Activated naive CD8-positive, alpha-beta T cell treated with anti-CD3 and anti-CD28 coated beads, Interleukin-2, amount 50 U/mL, for 16 hours (primary cell): ENCODE measurements around the gene PBX1.

Source experiments
- DNase-seq: peaks from one replicate; pipeline ENCODE4 v3.0.0-alpha.2; 2020; ENCODE audit warnings: low read depth, low spot score

PBX1 gene

GRCh38 chr1:164563721-164564360 lies 4.9 kb downstream of the PBX1 start:
- no peak for DNase-seq

GRCh38 chr1:164564378-164564777 lies 5.4 kb downstream of the PBX1 start:
- no peak for DNase-seq

DNA sequence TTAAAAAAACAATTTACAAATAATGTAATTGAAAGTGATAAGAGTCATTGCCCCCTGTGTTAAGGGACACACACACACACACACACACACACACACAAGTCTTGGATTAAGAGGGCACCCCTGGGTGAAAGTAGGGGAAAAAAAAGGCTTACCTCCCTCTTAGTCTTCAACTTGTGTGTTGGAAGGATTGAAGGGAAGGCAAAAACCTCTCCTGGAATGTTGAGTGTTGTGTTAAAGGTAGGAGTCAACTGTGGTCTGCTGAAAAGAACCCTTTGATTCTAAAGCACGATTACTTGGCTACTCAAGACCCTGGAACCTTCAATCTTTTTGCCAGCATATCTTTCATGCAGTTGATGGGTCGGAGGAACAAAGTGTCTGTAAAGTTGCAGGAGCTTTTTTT lies 6.4 kb downstream of the PBX1 start:
- DNase-seq: no peak

DNA sequence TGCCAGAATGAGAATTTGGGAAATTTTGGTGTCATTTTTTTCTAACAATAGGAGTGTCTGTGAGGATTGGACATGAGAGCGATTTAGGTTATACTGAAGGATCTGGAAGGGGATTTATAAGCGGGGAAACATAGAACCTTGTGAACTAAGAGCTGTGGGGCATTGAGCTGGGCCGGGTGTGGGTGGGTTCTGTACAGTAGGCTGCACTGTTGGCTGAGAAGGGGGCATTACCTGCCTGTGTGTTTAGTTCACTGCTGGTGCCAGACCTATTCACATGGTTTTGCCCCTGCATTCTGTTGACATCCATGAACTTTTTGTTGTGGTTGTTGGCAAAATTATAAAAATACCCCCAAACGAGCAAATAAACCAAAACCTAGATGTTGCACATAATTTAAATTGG lies 8.8 kb downstream of the PBX1 start:
- no peak for DNase-seq

GRCh38 chr1:164569241-164569640 lies 10.3 kb downstream of the PBX1 start:
- no peak for DNase-seq

GRCh38 chr1:164569866-164570265 lies 10.9 kb downstream of the PBX1 start:
- DNase-seq: no peak

GRCh38 chr1:164571333-164571732 lies 12.3 kb downstream of the PBX1 start:
- no peak for DNase-seq

GRCh38 chr1:164575356-164575886 lies 16.4 kb downstream of the PBX1 start:
- DNase-seq: no peak

GRCh38 chr1:164576291-164577271 lies 17.6 kb downstream of the PBX1 start:
- no peak for DNase-seq

DNA sequence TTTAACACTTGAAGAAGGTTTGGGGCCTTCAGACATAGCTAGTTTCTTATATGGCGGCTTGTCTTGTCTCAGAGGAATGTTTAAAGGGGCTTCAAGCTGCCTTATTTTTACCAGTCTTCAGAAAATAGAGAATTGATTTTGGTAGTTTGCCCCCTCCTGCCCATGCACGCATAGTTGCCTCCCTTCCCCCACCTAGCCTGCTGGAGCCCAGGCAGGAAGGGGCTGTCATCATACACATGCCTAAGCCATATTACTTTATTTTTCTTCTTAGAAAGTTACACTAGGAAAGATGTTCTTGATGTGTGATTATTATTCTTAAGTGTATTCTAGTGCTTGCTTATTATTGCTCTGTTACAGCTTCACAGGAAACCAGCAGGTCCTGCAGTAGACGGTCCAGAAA lies 18.3 kb downstream of the PBX1 start:
- DNase-seq: no peak

DNA sequence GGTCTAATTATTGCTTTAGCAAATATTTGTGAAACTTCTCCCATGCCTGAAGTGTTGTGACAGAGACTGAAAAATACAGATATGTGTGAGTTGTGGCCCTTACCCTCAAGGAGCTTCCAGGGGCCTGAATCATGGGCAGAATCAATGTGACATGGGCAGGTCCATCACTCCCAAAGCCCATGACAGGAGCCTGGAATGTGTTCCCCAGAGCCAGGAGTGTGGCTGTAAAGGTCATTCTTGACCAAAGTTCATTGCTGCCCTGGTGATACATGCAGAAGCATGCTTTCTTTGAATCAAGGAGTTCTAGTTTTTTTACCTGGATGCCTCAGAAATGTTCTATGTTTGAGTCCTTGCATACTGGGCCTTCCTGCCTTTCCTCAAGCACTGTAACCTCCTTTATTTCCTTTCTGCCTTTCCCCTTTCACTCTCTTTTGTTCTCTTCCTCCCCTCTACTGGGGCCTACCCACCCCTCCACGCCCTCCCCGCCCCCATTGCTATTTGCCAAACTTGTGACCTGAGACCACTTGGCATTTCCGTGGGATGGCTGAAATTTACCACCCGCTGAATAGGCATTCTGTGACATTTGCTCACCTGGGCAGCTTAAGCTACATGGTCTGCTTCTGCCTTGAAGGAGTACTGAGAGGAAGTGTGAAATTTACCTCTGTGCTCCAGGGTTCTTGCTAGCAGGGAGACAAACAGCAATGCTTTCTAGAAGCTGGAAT lies 19.7 kb downstream of the PBX1 start:
- no peak for DNase-seq

DNA sequence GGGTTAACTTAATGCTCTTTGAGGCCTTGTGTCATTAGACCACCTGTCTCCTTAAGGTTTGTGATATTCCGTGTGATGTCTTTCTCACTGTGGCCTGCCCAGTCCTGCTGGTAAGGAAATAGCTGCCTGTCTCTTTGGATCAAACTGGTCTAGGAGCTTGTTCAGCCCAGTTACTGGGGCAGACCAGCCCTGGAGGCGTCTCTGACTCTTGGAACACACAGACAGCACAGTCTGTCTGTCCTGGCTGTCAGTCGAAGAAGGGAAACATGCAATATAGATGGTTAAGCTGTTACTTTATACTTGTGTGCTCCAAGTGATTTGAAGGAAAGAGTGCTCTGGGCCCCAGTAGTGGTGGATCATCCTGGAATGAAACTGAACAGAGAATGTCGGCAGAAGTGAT lies 20.4 kb downstream of the PBX1 start:
- DNase-seq: no peak

GRCh38 chr1:164581762-164582161 lies 22.8 kb downstream of the PBX1 start:
- DNase-seq: no peak

GRCh38 chr1:164583196-164583595 lies 24.2 kb downstream of the PBX1 start:
- DNase-seq: no peak

DNA sequence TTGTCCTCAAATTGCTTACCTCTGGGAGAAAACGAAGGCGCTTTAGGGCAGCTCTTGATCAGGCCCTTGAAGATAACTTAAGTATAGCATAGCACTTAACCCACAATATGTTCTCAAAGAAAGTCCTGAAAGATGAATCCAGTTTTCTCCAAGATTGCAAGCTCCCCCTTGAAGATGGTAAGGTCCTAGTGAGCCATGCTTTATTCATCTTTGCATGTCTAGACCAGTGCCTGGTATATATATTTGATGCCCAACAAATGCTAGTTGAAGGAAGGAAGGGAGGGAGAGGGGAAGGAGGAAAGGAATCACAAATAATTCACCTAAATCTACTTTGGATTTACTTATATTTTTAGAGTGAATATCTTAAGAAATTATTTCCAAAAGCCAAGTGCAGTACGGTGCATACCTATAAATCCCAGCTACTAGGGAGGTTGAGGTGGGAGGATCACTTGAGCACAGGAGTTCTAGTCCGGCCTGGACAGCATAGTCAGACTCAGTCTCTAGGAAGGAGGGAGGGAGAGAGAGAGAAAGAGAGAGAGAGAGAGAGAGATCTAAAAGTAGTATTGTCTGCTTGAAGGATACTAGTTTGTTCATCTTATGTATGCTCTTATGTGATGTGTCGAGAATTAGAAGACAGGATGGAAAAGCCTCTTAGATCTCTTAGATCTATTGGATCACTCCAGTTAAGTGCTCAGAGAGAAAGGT lies 25.0 kb downstream of the PBX1 start:
- DNase-seq: no peak

DNA sequence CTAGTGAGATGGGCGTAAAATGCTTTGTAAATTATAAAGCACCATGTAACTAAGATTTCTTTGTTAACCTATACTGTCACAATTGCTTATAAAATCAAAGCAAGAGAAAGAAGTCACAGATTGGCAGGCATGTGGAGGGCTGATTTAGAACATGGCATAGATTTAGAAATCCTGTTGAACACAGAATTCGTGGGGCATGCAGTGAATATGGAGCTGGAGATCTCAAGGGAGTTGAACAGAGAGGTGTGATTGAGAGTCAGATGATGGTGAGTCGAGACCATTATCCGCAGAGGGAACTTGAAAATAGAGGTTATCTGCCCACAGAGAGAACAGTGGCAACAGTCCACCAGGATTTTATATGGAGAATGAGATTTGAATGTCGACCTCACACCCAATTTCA lies 27.6 kb downstream of the PBX1 start:
- no peak for DNase-seq

DNA sequence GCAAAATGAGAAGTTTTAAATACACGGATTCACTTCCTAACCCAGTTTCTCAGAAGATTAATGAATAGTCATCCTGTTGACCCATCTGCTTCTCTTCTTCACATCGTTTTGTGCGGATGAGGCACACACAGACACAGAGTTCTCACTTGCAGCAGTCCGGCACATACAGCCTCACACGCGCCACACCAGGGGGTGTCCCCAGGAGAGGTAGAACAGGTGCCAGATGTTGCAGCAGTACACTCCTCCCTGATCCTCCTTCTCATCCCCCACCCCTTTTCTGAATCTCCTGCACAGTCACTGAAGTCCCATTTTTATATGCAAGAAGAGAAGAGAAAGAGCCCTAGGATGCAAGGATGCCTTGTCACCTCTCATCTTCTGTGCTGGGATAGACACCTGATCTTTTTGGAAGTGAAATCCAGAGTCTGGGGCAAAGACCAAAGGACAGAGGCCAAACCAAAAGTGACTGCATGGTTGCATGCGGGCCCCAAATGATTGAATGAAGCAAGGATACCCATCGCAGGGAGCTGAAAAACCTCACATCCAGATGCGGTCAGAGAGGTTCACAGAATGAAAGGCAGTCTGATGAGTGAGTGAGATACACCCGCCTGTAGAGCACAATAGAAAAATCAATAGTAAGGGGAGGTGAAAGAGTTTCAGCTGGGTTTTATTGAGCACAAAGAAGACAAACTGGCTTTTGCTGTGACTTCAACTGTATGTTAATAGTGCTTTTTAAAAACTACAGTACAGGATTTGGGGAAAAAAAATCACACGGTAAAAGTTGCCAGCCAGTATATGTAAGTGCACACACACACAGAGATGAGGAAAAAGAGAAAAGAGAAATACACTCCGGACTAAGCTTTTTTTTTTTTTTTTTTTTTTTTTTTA lies 28.9 kb downstream of the PBX1 start:
- no peak for DNase-seq

DNA sequence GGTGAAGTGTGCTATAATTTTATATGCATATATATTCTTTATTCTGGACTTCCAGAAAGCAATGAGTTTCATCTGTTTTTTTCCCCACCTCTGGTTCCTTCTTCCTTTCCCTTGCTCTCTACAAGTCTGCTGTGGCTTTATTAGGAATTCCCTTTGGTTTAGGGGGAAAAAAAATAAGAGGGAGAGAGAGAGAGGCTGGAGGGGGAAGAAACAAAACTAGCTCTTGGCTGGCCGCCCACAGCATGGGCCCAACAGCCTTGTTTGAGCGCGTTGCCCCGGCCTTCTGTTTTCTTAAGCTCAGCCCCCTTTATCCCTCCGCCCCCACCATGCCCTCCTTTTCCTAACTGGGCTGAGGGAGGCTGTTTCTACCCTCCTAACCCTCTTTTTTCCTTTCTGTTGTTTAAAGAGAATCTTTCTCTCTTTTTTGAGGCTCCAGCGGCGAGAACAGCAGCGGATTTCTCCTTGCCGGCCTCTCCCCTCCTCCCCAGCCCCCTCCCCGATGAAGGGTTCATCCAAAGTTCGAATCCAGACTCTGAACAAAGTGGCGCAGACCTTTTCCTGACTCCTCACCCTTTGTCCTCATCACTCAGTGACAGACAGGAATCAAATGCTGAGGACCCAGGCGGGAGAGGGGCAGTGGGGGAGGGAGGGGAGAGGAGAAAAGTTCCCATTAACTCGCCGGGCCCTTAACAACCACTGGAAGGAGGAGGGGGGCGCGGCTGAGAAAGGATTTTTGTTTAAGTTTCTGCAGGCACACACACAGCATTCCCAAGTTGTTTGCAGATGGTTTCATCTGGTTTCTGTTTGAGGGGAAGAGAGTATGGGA lies 29.7 kb downstream of the PBX1 start:
- no peak for DNase-seq

DNA sequence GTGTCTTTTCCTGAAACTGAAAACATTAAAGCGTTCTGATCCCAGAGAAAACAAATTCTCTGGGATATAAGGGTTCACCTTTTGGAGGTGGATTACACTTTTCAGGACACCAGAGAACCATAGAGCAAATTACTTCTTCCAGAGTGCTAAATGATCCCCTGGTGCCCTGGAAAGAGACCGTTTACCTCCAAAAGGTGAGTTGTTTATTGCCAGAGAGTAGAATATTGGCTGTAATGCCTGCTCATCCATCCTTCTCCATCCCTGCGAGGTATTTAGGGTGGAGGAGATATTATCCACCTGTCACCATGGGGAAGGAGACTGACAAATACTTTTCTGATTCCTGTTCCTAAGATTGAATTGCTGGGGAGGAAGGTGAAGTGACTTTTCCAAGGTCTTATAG lies 30.4 kb downstream of the PBX1 start:
- DNase-seq: no peak
